Calu3 (cell line): ENCODE data around the gene RRP15. TPM values are rescaled to one million over a fixed set of nuclear protein-coding genes. Genes with fewer than 3 reads are reported as not detected.

Experiments used
- BruUV-seq: library from RNA; stranded (reverse); fragments of 400-500 nt; replicated peaks from 2 replicates; lab custom pipeline; 2021; lab: Mats Ljungman, UMichigan
- CTCF ChIA-PET: fragments of 300-600 bp; sonication (Branson Sonifier 250); formaldehyde crosslinking; loops from one replicate; lab custom pipeline; 2022; ENCODE audit warnings: antibody characterized with exemption; lab: Charles Lee
- DNase-seq: peaks from one replicate; pipeline ENCODE4 v3.0.0; 2022
- H3K27ac Mint-ChIP-seq: one replicate; pipeline ENCODE4 v1.8.0; 2022; ENCODE audit warnings: mixed read lengths; ENCODE audit not compliant: unreplicated experiment
- H3K27me3 Mint-ChIP-seq: one replicate; pipeline ENCODE4 v1.8.0; 2022; ENCODE audit warnings: mixed read lengths; ENCODE audit not compliant: unreplicated experiment
- H3K36me3 Mint-ChIP-seq: one replicate; pipeline ENCODE4 v1.8.0; 2022; ENCODE audit warnings: mild to moderate bottlenecking, moderate library complexity, mixed read lengths; ENCODE audit not compliant: insufficient read depth, unreplicated experiment
- H3K4me1 Mint-ChIP-seq: one replicate; pipeline ENCODE4 v1.8.0; 2022; ENCODE audit warnings: mild to moderate bottlenecking, low read depth, mixed read lengths; ENCODE audit not compliant: unreplicated experiment
- H3K4me3 Mint-ChIP-seq: one replicate; pipeline ENCODE4 v1.8.0; 2022; ENCODE audit warnings: mild to moderate bottlenecking, low read depth, moderate library complexity, mixed read lengths; ENCODE audit not compliant: unreplicated experiment
- H3K9me3 Mint-ChIP-seq: one replicate; pipeline ENCODE4 v1.8.0; 2022; ENCODE audit warnings: low read depth, mixed read lengths; ENCODE audit not compliant: unreplicated experiment
- CTCF ChIP-seq: fragments of 200-600 bp; IDR thresholded peaks from one replicate; pipeline ENCODE4 v1.8.0; 2022; ENCODE audit warnings: antibody characterized with exemption; ENCODE audit not compliant: unreplicated experiment
- intact Hi-C: fragments of 100-400 bp; cut with micrococcal nuclease; formaldehyde crosslinking; loops from one replicate; pipeline ENCODE4 v1.10.0; 2022; ENCODE audit not compliant: unreplicated experiment
- total RNA-seq: library from RNA; stranded (reverse); gene quantifications from 2 replicates; pipeline ENCODE4 v1.2.3, GENCODE V29; 2022

The RRP15 gene
- total RNA-seq, 1 experiment from 2014 or later: 44.0 TPM

- H3K4me1 Mint-ChIP-seq: no peaks in the 10 kb centered on the region
- CTCF ChIA-PET: interaction anchor here (0.9 to 1.2 kb wide), 2 partner anchors 9 to 14 kb away, joined by 3 read pairs; partner anchors contain the start of gene RRP15
- TF ChIP-seq CTCF: no peak
- H3K4me3 Mint-ChIP-seq: no peak overlapping the region
- DNase-seq: no peak
- no peaks in the 10 kb centered on the region for H3K36me3 Mint-ChIP-seq
- no peak overlapping the region for H3K27ac Mint-ChIP-seq
- no TSS peak for BruUV-seq
- H3K9me3 Mint-ChIP-seq: no peaks in the 10 kb centered on the region
- intact Hi-C loops: no loop called here
- peaks cover 14% of the 10 kb centered on the region for H3K27me3 Mint-ChIP-seq
Observed at GRCh38 chr1:218275823-218276222, 9.3 kb upstream of the RRP15 start.

GRCh38 chr1:218281285-218281684 is 3.8 kb upstream of the RRP15 start:
- Mint-ChIP-seq H3K4me3 (no peak overlapping the region), H3K9me3 (no peaks in the 10 kb centered on the region), H3K36me3 (peaks cover 22% of the 10 kb centered on the region), H3K27me3 (peaks cover 14% of the 10 kb centered on the region), H3K27ac (no peak overlapping the region), H3K4me1 (peaks cover 3% of the 10 kb centered on the region)
- TF ChIP-seq CTCF: no peak
- DNase-seq: no peak
- CTCF ChIA-PET: interaction anchor here (0.6 to 1.3 kb wide), 2 partner anchors 11 to 1989 kb away, joined by 3 to 7 read pairs; no protein-coding TSS in a partner anchor
- intact Hi-C loops: no loop called here
- BruUV-seq: no TSS peak

- no peak for DNase-seq
- intact Hi-C loops: no loop called here
- Mint-ChIP-seq H3K27me3 (no peaks in the 10 kb centered on the region), H3K4me3 (peak overlapping the region; percentile 89), H3K27ac (peak overlapping the region; percentile 88), H3K9me3 (no peaks in the 10 kb centered on the region), H3K36me3 (peaks cover 23% of the 10 kb centered on the region), H3K4me1 (peaks cover 9% of the 10 kb centered on the region)
- BruUV-seq: no TSS peak
- no peak for TF ChIP-seq CTCF
- CTCF ChIA-PET: interaction anchor here (0.6 to 1.2 kb wide), 5 partner anchors 8 to 592 kb away, joined by 3 to 9 read pairs (median 4); no protein-coding TSS in a partner anchor
Observed at GRCh38 chr1:218284377-218284916, 646 bp upstream of the RRP15 start.

GRCh38 chr1:218292515-218292914 is 7.4 kb downstream of the RRP15 start:
- no peak for TF ChIP-seq CTCF
- Mint-ChIP-seq H3K4me3 (no peak overlapping the region), H3K4me1 (peaks cover 15% of the 10 kb centered on the region), H3K27ac (no peak overlapping the region), H3K27me3 (no peaks in the 10 kb centered on the region), H3K36me3 (no peaks in the 10 kb centered on the region), H3K9me3 (no peaks in the 10 kb centered on the region)
- no peak for DNase-seq
- intact Hi-C loops: no loop called here
- CTCF ChIA-PET: no interaction called here
- no TSS peak for BruUV-seq
